GM12872 (cell line): ENCODE results near the gene METTL16.

Source experiments
- CTCF ChIP-seq: IDR thresholded peaks from 3 replicates; pipeline ENCODE4 v1.5.1; 2011; ENCODE audit warnings: low read depth, mild to moderate bottlenecking, low read length, moderate library complexity; ENCODE audit not compliant: insufficient read depth

METTL16 gene

GRCh38 chr17:2380226-2380922, 131.3 kb downstream of the METTL16 start:
- TF ChIP-seq CTCF: no peak

- TF ChIP-seq CTCF: no peak
Observed at GRCh38 chr17:2379489-2380225, 132.0 kb downstream of the METTL16 start.

DNA sequence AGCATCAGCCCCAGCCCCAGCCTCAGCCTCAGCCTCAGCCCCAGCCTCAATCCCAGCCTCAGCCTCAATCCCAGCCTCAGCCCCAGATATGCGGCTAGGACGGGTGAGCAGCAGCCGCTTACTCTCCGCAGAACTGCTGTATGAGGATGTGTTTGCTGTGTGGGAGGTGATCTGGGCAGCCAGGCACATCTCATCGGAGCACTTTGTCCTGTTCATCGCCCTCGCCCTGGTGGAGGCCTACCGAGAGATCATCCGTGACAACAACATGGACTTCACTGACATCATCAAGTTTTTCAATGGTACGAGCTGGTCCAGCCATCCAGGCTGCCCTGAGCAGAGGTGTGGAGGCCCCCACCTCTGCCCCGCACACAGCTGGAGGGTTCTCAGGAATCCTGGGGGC, 132.8 kb downstream of the METTL16 start:
- no peak for TF ChIP-seq CTCF

DNA sequence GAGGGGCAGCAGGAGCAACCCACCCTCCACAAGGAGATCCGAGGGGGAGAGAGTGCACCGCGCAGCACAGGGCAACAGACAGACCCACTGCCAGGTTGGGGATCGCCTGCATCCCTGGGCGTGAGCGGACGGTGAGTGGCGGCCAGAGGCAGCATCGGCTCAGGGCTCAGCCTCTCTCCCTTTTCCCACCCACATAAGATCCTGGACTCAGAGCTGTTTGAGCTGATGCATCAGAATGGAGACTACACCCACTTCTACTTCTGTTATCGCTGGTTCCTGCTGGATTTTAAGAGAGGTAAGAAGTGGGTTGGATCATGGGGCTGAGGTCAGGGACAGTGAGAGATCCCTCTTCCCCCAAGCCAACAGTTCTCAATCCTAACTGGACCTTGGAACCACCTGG, 134.0 kb downstream of the METTL16 start:
- TF ChIP-seq CTCF: no peak

DNA sequence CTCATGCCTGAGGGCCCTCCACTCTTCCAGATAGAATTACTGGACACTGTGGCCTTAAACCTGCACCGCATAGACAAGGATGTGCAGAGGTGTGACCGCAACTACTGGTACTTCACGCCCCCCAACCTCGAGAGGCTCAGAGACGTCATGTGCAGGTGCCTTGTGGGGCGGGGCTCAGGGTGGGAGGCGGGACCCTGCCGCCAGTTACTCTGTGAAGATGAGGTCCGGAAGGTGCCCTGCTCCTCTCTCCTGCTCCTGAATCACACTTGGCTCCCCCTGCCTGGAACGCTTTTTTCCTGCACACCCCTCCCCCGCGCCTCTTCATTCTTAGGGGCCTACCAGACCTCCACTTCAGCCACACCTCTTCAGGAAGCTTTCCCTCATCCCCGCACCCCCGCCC, 135.6 kb downstream of the METTL16 start:
- TF ChIP-seq CTCF: no peak

DNA sequence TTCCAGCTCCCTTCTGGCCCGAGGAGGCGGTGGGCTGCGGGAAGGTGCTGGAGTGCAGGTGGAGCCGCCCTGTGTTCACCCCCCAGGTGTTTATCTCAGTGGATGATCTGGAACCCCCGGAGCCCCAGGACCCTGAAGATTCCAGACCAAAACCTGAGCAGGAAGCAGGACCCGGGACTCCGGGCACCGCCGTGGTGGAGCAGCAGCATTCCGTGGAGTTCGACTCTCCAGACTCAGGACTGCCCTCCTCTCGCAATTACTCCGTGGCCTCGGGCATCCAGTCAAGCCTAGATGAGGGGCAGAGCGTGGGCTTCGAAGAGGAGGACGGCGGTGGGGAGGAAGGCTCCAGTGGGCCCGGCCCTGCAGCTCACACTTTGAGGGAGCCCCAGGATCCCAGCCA, 136.3 kb downstream of the METTL16 start:
- TF ChIP-seq CTCF: no peak

- no peak for TF ChIP-seq CTCF
Observed at GRCh38 chr17:2374549-2375285, 137.0 kb downstream of the METTL16 start.
